K562 (cell line): Measurements from ENCODE around the gene SCGB3A2.

ENCODE experiments used
- ELF1 ChIP-seq: fragments of 200-800 bp; sonication (Bioruptor generic); IDR thresholded peaks from 2 replicates; pipeline ENCODE4 v1.6.1; 2016; ENCODE audit warnings: missing genetic modification characterization, missing compliant biosample characterization
- EZH2 ChIP-seq: IDR thresholded peaks from 2 replicates; pipeline ENCODE4 v1.6.1; 2012; ENCODE audit warnings: low read depth, mild to moderate bottlenecking, inconsistent platforms, low read length, borderline replicate concordance
- GATA2 ChIP-seq: sonication (generic); formaldehyde crosslinking; IDR thresholded peaks from 2 replicates; pipeline ENCODE4 v1.4.0; 2020; ENCODE audit warnings: mild to moderate bottlenecking, missing genetic modification reagents
- HNRNPL ChIP-seq: fragments of 200-400 bp; formaldehyde crosslinking; IDR thresholded peaks from 2 replicates; pipeline ENCODE4 v1.6.1; 2017; ENCODE audit warnings: low read depth, mild to moderate bottlenecking, low read length
- KAT7 ChIP-seq: sonication (generic); formaldehyde crosslinking; IDR thresholded peaks from 2 replicates; pipeline ENCODE4 v1.8.0; 2022; ENCODE audit warnings: missing genetic modification reagents, mild to moderate bottlenecking, borderline replicate concordance
- MEF2A ChIP-seq: IDR thresholded peaks from 2 replicates; pipeline ENCODE4 v1.6.1; 2011; ENCODE audit warnings: low read depth, mild to moderate bottlenecking, low read length, moderate library complexity; ENCODE audit not compliant: control insufficient read depth
- MEF2D ChIP-seq: conservative IDR thresholded peaks from 2 replicates; pipeline ENCODE4 v1.6.1; 2016; ENCODE audit warnings: low read depth, missing genetic modification characterization, missing compliant biosample characterization
- POLR2A ChIP-seq: fragments of 450-650 bp; conservative IDR thresholded peaks from 2 replicates; pipeline ENCODE4 v1.6.1; 2016
- POU5F1 ChIP-seq: fragments of 150-350 bp; IDR thresholded peaks from 2 replicates; pipeline ENCODE4 v1.6.1; 2014; ENCODE audit warnings: borderline replicate concordance, low read length, low read depth, mild to moderate bottlenecking; ENCODE audit not compliant: partially characterized antibody
- SOX6 ChIP-seq: fragments of 450-650 bp; IDR thresholded peaks from 2 replicates; pipeline ENCODE4 v1.6.1; 2014; ENCODE audit warnings: mild to moderate bottlenecking
- ZNF140 ChIP-seq: fragments of 250-450 bp; sonication (Bioruptor Pico); IDR thresholded peaks from 2 replicates; pipeline ENCODE4 v1.8.0; 2021; ENCODE audit warnings: moderate library complexity, mild to moderate bottlenecking, inconsistent platforms
- TF ChIP-seq, protein P1 (sequence below): sonication (generic); formaldehyde crosslinking; IDR thresholded peaks from 2 replicates; pipeline ENCODE4 v1.9.0; 2022; ENCODE audit warnings: mild to moderate bottlenecking, missing genetic modification reagents
- TF ChIP-seq, protein P2 (sequence below), 3 experiments: IDR thresholded peaks in 2 of 3; conservative IDR thresholded peaks in 1 of 3; 2 replicates each; pipeline ENCODE4 v1.5.1; 2011 to 2012; ENCODE audit warnings: low read length in 3 of 3, mild to moderate bottlenecking in 3 of 3, control low read depth in 2 of 3, improper control_type of control experiment in 1 of 3, inconsistent platforms in 1 of 3, low read depth in 1 of 3, mixed read lengths in 1 of 3, moderate library complexity in 1 of 3; ENCODE audit not compliant: insufficient read depth in 2 of 3
- TF ChIP-seq, protein P3 (sequence below), 2 experiments: fragments of 450-650 bp in 1 of 2; sonication (generic) in 1 of 2; formaldehyde crosslinking; conservative IDR thresholded peaks; 2 replicates each; pipeline versions ENCODE4 v1.4.0 to v1.8.1; 2020 to 2022; ENCODE audit warnings: mild to moderate bottlenecking in 1 of 2, missing genetic modification reagents in 1 of 2

DNA sequence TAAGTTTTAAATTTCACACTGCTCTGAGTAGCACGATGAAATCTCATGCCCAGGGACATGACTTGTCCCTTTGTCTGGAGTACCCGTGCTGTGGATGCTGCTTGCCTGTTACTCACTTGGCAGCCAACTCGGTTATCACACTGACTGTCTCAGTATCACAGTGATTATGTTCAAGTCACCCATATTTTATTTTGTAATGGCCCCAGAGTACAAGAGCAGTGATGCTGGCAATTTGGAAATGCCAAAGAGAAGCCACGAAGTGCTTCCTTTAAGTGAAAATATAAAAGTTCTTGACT, 22.8 kb upstream of the SCGB3A2 start:
- TF ChIP-seq ZNF140 (CRISPR knock-in tag): no peak
- no peak for TF ChIP-seq MEF2D (tag)
- TF ChIP-seq EZH2: no peak
- TF ChIP-seq POLR2A: no peak
- TF ChIP-seq GATA2 (CRISPR knock-in tag): no peak
- TF ChIP-seq POU5F1: no peak
- TF ChIP-seq, protein P1, sequence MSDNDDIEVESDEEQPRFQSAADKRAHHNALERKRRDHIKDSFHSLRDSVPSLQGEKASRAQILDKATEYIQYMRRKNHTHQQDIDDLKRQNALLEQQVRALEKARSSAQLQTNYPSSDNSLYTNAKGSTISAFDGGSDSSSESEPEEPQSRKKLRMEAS: no peak
- TF ChIP-seq, protein P2, sequence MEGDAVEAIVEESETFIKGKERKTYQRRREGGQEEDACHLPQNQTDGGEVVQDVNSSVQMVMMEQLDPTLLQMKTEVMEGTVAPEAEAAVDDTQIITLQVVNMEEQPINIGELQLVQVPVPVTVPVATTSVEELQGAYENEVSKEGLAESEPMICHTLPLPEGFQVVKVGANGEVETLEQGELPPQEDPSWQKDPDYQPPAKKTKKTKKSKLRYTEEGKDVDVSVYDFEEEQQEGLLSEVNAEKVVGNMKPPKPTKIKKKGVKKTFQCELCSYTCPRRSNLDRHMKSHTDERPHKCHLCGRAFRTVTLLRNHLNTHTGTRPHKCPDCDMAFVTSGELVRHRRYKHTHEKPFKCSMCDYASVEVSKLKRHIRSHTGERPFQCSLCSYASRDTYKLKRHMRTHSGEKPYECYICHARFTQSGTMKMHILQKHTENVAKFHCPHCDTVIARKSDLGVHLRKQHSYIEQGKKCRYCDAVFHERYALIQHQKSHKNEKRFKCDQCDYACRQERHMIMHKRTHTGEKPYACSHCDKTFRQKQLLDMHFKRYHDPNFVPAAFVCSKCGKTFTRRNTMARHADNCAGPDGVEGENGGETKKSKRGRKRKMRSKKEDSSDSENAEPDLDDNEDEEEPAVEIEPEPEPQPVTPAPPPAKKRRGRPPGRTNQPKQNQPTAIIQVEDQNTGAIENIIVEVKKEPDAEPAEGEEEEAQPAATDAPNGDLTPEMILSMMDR (IDR thresholded peaks at IDR 0.05 in 2 of 3, conservative IDR thresholded peaks at IDR 0.05 in 1 of 3; ENCODE audit: insufficient read depth in 2 of 3, low read depth in 1 of 3, low read length in 3 of 3): no peak
- no peak for TF ChIP-seq ELF1 (tag)
- TF ChIP-seq MEF2A: no peak
- TF ChIP-seq HNRNPL: no peak
- TF ChIP-seq SOX6: no peak
- TF ChIP-seq KAT7: no peak
- TF ChIP-seq, protein P3, sequence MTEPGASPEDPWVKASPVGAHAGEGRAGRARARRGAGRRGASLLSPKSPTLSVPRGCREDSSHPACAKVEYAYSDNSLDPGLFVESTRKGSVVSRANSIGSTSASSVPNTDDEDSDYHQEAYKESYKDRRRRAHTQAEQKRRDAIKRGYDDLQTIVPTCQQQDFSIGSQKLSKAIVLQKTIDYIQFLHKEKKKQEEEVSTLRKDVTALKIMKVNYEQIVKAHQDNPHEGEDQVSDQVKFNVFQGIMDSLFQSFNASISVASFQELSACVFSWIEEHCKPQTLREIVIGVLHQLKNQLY (CRISPR knock-in tag; conservative IDR thresholded peaks at IDR 0.05): no peak
